ENCODE data around the gene ALOX15.

DNA sequence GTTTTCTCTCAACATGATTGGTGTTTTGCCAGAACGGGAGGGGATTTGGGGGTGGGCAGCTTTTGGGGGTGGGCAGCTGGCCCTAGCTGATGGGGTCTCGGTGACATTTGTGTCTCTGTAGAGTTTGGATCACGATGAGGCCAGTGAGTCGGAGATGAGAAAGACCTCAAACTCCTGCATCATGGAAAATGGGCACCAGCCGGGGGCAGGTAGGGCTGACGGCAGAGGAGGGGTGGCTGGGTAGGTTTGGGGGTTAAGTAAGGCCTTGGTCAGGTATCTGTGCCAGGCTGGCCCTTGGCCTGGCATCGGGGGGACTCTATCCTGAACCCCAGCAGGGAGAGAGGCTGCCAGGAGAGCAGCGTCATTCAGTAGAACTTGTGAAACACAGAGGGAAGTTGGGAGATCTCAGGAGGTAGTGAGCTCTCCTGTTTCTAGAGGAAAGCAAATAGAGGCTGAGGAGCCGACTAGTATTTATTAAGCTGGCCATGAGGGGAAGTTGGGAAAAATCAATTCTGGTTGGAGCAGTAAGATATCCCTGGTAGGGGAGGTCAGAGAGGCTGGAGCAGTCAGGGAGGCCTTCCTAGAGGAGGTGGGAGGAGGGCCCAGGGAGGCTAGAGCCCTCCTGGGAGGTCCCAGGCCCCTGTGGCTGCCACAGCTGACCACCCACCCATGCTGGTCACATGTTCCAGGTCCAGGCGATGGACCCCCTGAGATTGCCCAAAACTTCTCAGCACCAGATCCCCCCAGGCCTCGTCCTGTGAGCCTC, 49.1 kb downstream of the ALOX15 start:
- TF ChIP-seq CTCF (IDR thresholded peaks at IDR 0.05; ENCODE audit: borderline replicate concordance, extremely low read depth, low read length, poor library complexity, severe bottlenecking) (no peak), EZH2 (IDR thresholded peaks at IDR 0.05; ENCODE audit: borderline replicate concordance, low read depth, low read length, severe bottlenecking) (no peak)
